Liver (tissue), 9 donors: ENCODE data around the gene PYDC1. TPM values are rescaled to one million over a fixed set of nuclear protein-coding genes. Genes with fewer than 3 reads are reported as not detected.

Experiments used
- DNase-seq: peaks from one replicate; pipeline ENCODE4 v3.0.0-alpha.2; 2017; ENCODE audit warnings: low spot score
- H3K27ac ChIP-seq, 2 donors: one replicate each; pipeline ENCODE4 v1.7.0; 2013; ENCODE audit warnings: inconsistent platforms in 2 of 2, low read length in 2 of 2, control low read depth in 1 of 2, low read depth in 1 of 2, mild to moderate bottlenecking in 1 of 2
- H3K27me3 ChIP-seq, 4 donors: one replicate each; pipeline versions ENCODE4 v1.6.1 to v1.7.0; 2013; ENCODE audit warnings: low read length in 3 of 4, inconsistent platforms in 1 of 4, mild to moderate bottlenecking in 1 of 4, moderate library complexity in 1 of 4; ENCODE audit not compliant: control insufficient read depth in 4 of 4, insufficient read depth in 4 of 4
- H3K36me3 ChIP-seq, 4 donors: one replicate each; pipeline versions ENCODE4 v1.6.1 to v1.7.0; 2013; ENCODE audit warnings: low read length in 3 of 4, mild to moderate bottlenecking in 3 of 4, low read depth in 1 of 4, moderate library complexity in 1 of 4; ENCODE audit not compliant: control insufficient read depth in 4 of 4, insufficient read depth in 3 of 4
- H3K4me1 ChIP-seq, 4 donors: one replicate each; pipeline versions ENCODE4 v1.6.1 to v1.7.0; 2013; ENCODE audit warnings: low read length in 3 of 4, mild to moderate bottlenecking in 3 of 4, moderate library complexity in 1 of 4; ENCODE audit not compliant: control insufficient read depth in 4 of 4, insufficient read depth in 4 of 4
- H3K4me3 ChIP-seq, 3 donors: one replicate each; pipeline versions ENCODE4 v1.6.1 to v1.7.0; 2013; ENCODE audit warnings: low read length in 3 of 3, control low read depth in 1 of 3, low read depth in 1 of 3, mild to moderate bottlenecking in 1 of 3
- H3K9ac ChIP-seq, 2 donors: one replicate each; pipeline ENCODE4 v1.7.0; 2013; ENCODE audit warnings: low read length in 2 of 2, mild to moderate bottlenecking in 2 of 2, moderate library complexity in 2 of 2, control low read depth in 1 of 2, low read depth in 1 of 2
- H3K9me3 ChIP-seq, 4 donors: one replicate each; pipeline versions ENCODE4 v1.6.1 to v1.7.0; 2013; ENCODE audit warnings: low read length in 3 of 4; ENCODE audit not compliant: control insufficient read depth in 4 of 4
- ATF3 ChIP-seq: IDR thresholded peaks from 2 replicates; pipeline ENCODE4 v1.6.1; 2016; ENCODE audit warnings: antibody characterized with exemption
- CTCF ChIP-seq: fragments of 150-350 bp; IDR thresholded peaks from 2 replicates; pipeline ENCODE4 v1.5.1; 2017; ENCODE audit warnings: improper control_type of control experiment, low read depth, low read length; ENCODE audit not compliant: missing input control
- EGR1 ChIP-seq, 2 donors: IDR thresholded peaks; 2 replicates each; pipeline ENCODE4 v1.6.1; 2016 to 2018; ENCODE audit warnings: antibody characterized with exemption in 2 of 2, low read depth in 2 of 2
- FOXA1 ChIP-seq: IDR thresholded peaks from 2 replicates; pipeline ENCODE4 v1.6.1; 2016; ENCODE audit warnings: antibody characterized with exemption
- FOXA2 ChIP-seq: IDR thresholded peaks from 2 replicates; pipeline ENCODE4 v1.6.1; 2016; ENCODE audit warnings: antibody characterized with exemption
- GABPA ChIP-seq, 2 donors: IDR thresholded peaks in 1 of 2; conservative IDR thresholded peaks in 1 of 2; 2 replicates each; pipeline ENCODE4 v1.6.1; 2016; ENCODE audit warnings: antibody characterized with exemption in 2 of 2, mild to moderate bottlenecking in 1 of 2, moderate library complexity in 1 of 2
- HNF4A ChIP-seq, 2 donors: conservative IDR thresholded peaks; 2 replicates each; pipeline ENCODE4 v1.6.1; 2016; ENCODE audit warnings: antibody characterized with exemption in 2 of 2, mild to moderate bottlenecking in 2 of 2
- HNF4G ChIP-seq: IDR thresholded peaks from 2 replicates; pipeline ENCODE4 v1.6.1; 2016; ENCODE audit warnings: antibody characterized with exemption
- JUND ChIP-seq, 2 donors: IDR thresholded peaks; 2 replicates each; pipeline ENCODE4 v1.6.1; 2016; ENCODE audit warnings: antibody characterized with exemption in 2 of 2
- MAX ChIP-seq: IDR thresholded peaks from 2 replicates; pipeline ENCODE4 v1.6.1; 2016; ENCODE audit warnings: antibody characterized with exemption
- NR2F2 ChIP-seq: IDR thresholded peaks from 2 replicates; pipeline ENCODE4 v1.6.1; 2016; ENCODE audit warnings: antibody characterized with exemption
- RAD21 ChIP-seq, 2 donors: IDR thresholded peaks; 2 replicates each; pipeline ENCODE4 v1.6.1; 2016; ENCODE audit warnings: antibody characterized with exemption in 2 of 2, mild to moderate bottlenecking in 2 of 2
- REST ChIP-seq: IDR thresholded peaks from 2 replicates; pipeline ENCODE4 v1.6.1; 2016; ENCODE audit warnings: antibody characterized with exemption, mild to moderate bottlenecking
- RXRA ChIP-seq, 2 donors: IDR thresholded peaks; 2 replicates each; pipeline ENCODE4 v1.6.1; 2017 to 2018; ENCODE audit warnings: antibody characterized with exemption in 2 of 2, mild to moderate bottlenecking in 1 of 2
- SP1 ChIP-seq: IDR thresholded peaks from 2 replicates; pipeline ENCODE4 v1.6.1; 2018; ENCODE audit warnings: antibody characterized with exemption, mild to moderate bottlenecking
- TAF1 ChIP-seq: conservative IDR thresholded peaks from 2 replicates; pipeline ENCODE4 v1.6.1; 2016; ENCODE audit warnings: antibody characterized with exemption, mild to moderate bottlenecking
- YY1 ChIP-seq: IDR thresholded peaks from 2 replicates; pipeline ENCODE4 v1.6.1; 2016; ENCODE audit warnings: antibody characterized with exemption, mild to moderate bottlenecking
- ZBTB33 ChIP-seq: IDR thresholded peaks from 2 replicates; pipeline ENCODE4 v1.6.1; 2016; ENCODE audit warnings: antibody characterized with exemption
- WGBS: extraction: QIAGEN DNeasy Blood & Tissue Kit; methylation state at CpG from one replicate; pipeline ENCODE4 v1.1.7; 2013; 5-methylcytosine and 5-hydroxymethylcytosine counted together
- polyA plus RNA-seq, 2 donors: library from polyadenylated mRNA; stranded (reverse) in 1 of 2; unstranded in 1 of 2; fragments of 200-250 nt in 1 of 2; fragments of >200 nt in 1 of 2; fragmentation: Nextera tagmentation in 1 of 2; extraction: Ambion mirVana in 1 of 2; gene quantifications; one replicate each; pipeline versions ENCODE4 v1.2.1 to v1.2.3, GENCODE V29; 2013 to 2015
- total RNA-seq, 2 donors: library from RNA; depleted of rRNA; stranded (reverse); fragments of >200 nt; gene quantifications; one replicate each; pipeline ENCODE4 v1.2.3, GENCODE V29; 2014
- donor health status: healthy.
- donor health status: healthy.
- donor health status: healthy.
- donor health status: healthy.
- donor health status: healthy.

Gene PYDC1
- total and polyA plus RNA-seq, 4 donors: not detected

- no peaks in the 10 kb centered on the region for H3K27me3 ChIP-seq
- H3K4me1 ChIP-seq: peaks cover 0 to 1% (median 0%) of the 10 kb centered on the region in 4 donors
- no peak overlapping the region for H3K9ac ChIP-seq
- WGBS: 77% methylated on average over 3 of the region's 3 CpGs
- H3K4me3 ChIP-seq: no peak overlapping the region
- no peak for TF ChIP-seq GABPA (IDR thresholded peaks at IDR 0.05 in 1 of 2, conservative IDR thresholded peaks at IDR 0.05 in 1 of 2)
- TF ChIP-seq RXRA (IDR thresholded peaks at IDR 0.05): no peak
- no peak for TF ChIP-seq SP1
- no peak for TF ChIP-seq NR2F2
- no peak for TF ChIP-seq FOXA2
- no peak for TF ChIP-seq RAD21 (IDR thresholded peaks at IDR 0.05)
- no peak for TF ChIP-seq HNF4G
- TF ChIP-seq MAX: no peak
- no peak for TF ChIP-seq FOXA1
- no peak for TF ChIP-seq ZBTB33
- no peak for TF ChIP-seq HNF4A (conservative IDR thresholded peaks at IDR 0.05)
- no peak for TF ChIP-seq EGR1 (IDR thresholded peaks at IDR 0.05; ENCODE audit: low read depth in 2 of 2)
- no peak for TF ChIP-seq YY1
- TF ChIP-seq TAF1: no peak
- no peak for TF ChIP-seq CTCF
- H3K36me3 ChIP-seq: no peaks in the 10 kb centered on the region
- no peak overlapping the region for H3K27ac ChIP-seq
- H3K9me3 ChIP-seq: no peaks in the 10 kb centered on the region
- no peak for DNase-seq
Measured at GRCh38 chr16:31262084-31262483, 45.1 kb upstream of the PYDC1 start.

GRCh38 chr16:31260136-31260931 lies 43.4 kb upstream of the PYDC1 start:
- peak overlapping the region in 1 of 3 donors; percentile 14 for H3K4me3 ChIP-seq
- no peaks in the 10 kb centered on the region for H3K27me3 ChIP-seq
- DNase-seq: no peak
- no peaks in the 10 kb centered on the region for H3K36me3 ChIP-seq
- peaks cover 0 to 1% (median 0%) of the 10 kb centered on the region in 4 donors for H3K4me1 ChIP-seq
- H3K9ac ChIP-seq: peak overlapping the region in 1 of 2 donors; percentile 25
- TF ChIP-seq REST (no peak), RXRA (IDR thresholded peaks at IDR 0.05) (no peak), EGR1 (IDR thresholded peaks at IDR 0.05; ENCODE audit: low read depth in 2 of 2) (no peak), FOXA1 (no peak), TAF1 (no peak), ATF3 (no peak), CTCF (no peak), JUND (IDR thresholded peaks at IDR 0.05) (no peak), YY1 (no peak), NR2F2 (no peak), FOXA2 (no peak), HNF4A (conservative IDR thresholded peaks at IDR 0.05) (no peak), ZBTB33 (no peak), SP1 (no peak)
- WGBS: 69% methylated on average over 14 of the region's 14 CpGs
- H3K9me3 ChIP-seq: no peaks in the 10 kb centered on the region
- H3K27ac ChIP-seq: peak overlapping the region in 1 of 2 donors; percentile 57
